Prostate gland (tissue), 2 donors: ENCODE results near the gene OCLN. TPM values are rescaled to one million over a fixed set of nuclear protein-coding genes. Genes with fewer than 3 reads are reported as not detected.
"Not testable (repeated sequence)": the region's sequence is repeated elsewhere in the genome, so short reads cannot be mapped to it uniquely, and the experiment has no call there.

Experiments used
- DNase-seq: peaks from one replicate; pipeline ENCODE4 v3.0.0-alpha.2; 2019; ENCODE audit warnings: low spot score
- H3K27ac ChIP-seq, 2 donors: fragments of 200-600 bp; sonication (generic); 2 replicates each; pipeline ENCODE4 v1.5.1; 2017 to 2019
- H3K27me3 ChIP-seq: fragments of 200-600 bp; sonication (generic); replicated peaks from 2 replicates; pipeline ENCODE4 v1.5.1; 2019; ENCODE audit not compliant: insufficient read depth
- H3K36me3 ChIP-seq, 2 donors: fragments of 200-600 bp; sonication (generic); 1 replicate in 1 of 2; 2 replicates in 1 of 2; pipeline versions ENCODE4 v1.5.1 to v1.8.1; 2017 to 2019
- H3K4me1 ChIP-seq: fragments of 200-600 bp; sonication (generic); replicated peaks from 2 replicates; pipeline ENCODE4 v1.5.1; 2019
- H3K4me3 ChIP-seq, 2 donors: fragments of 200-600 bp; sonication (generic); 2 replicates each; pipeline ENCODE4 v1.5.1; 2017 to 2019
- H3K9me3 ChIP-seq: fragments of 200-600 bp; sonication (generic); 2 replicates; pipeline ENCODE4 v1.5.1; 2017
- CTCF ChIP-seq, 4 experiments: fragments of 200-600 bp in 2 of 4; fragments of 450-650 bp in 2 of 4; sonication (generic) in 2 of 4; IDR thresholded peaks; 1 replicate in 3 of 4; 2 replicates in 1 of 4; pipeline ENCODE4 v1.5.1; 2016 to 2019; ENCODE audit warnings: antibody characterized with exemption in 4 of 4, mild to moderate bottlenecking in 2 of 4, moderate library complexity in 2 of 4
- POLR2A ChIP-seq: fragments of 450-650 bp; IDR thresholded peaks from one replicate; pipeline ENCODE4 v1.6.1; 2016; ENCODE audit warnings: antibody characterized with exemption, mild to moderate bottlenecking
- POLR2AphosphoS5 ChIP-seq: sonication (generic); formaldehyde crosslinking; IDR thresholded peaks from one replicate; pipeline ENCODE4 v1.6.1; 2017; ENCODE audit warnings: antibody characterized with exemption
- WGBS: methylation state at CpG from one replicate; pipeline ENCODE4 v1.1.5; 2018; 5-methylcytosine and 5-hydroxymethylcytosine counted together
- intact Hi-C: fragments of 100-400 bp; cut with DNase I; formaldehyde crosslinking; loops from one replicate; pipeline ENCODE4 v1.14.2; 2022
- total RNA-seq, 2 donors: library from RNA; depleted of rRNA; stranded (reverse); fragments of >200 nt; gene quantifications; one replicate each; pipeline ENCODE4 v1.1.0, GENCODE V29; 2016

The OCLN gene
- total RNA-seq = 10 to 100 TPM; 20.2 to 26.8 TPM

GRCh38 chr5:69492391-69492922, at the start of gene OCLN:
Gene OCLN, plus strand, starts transcription at chr5:69492790. Its CDS starts 11,455 bp downstream, at chr5:69504245.
- H3K4me1 ChIP-seq = no peaks in the 10 kb centered on the region
- peak within 1 kb of the TSS; percentile 86 for H3K27ac ChIP-seq

GRCh38 chr5:69444127-69444754, 48.3 kb upstream of the OCLN start:
- H3K36me3 ChIP-seq = no peaks in the 10 kb centered on the region
- no peak for DNase-seq
- intact Hi-C loops = no loop called here
- no peak overlapping the region for H3K4me3 ChIP-seq
- no peaks in the 10 kb centered on the region for H3K27me3 ChIP-seq
- no peaks in the 10 kb centered on the region for H3K9me3 ChIP-seq
- TF ChIP-seq CTCF (IDR thresholded peaks at IDR 0.05) (no peak), POLR2AphosphoS5 (no peak), POLR2A (no peak)
- H3K27ac ChIP-seq = no peak overlapping the region
- WGBS = 93% methylated on average over 7 of the region's 7 CpGs
- H3K4me1 ChIP-seq = no peaks in the 10 kb centered on the region

More at GRCh38 chr5:69492391-69492922, at the start of gene OCLN:
- peak; percentile 90 for TF ChIP-seq POLR2A
- peak in 2 of 4 experiments; percentile 28 to 32 for TF ChIP-seq CTCF (IDR thresholded peaks at IDR 0.05)
- peak; percentile 70 for TF ChIP-seq POLR2AphosphoS5
- Histone ChIP-seq H3K9me3 (no peaks in the 10 kb centered on the region), H3K36me3 (no peaks in the 10 kb centered on the region), H3K4me3 (peak within 1 kb of the TSS; percentile 59 to 85), H3K27me3 (no peaks in the 10 kb centered on the region)
- peak; percentile 77 for DNase-seq
- WGBS = under 1% methylated on average over 26 of the region's 56 CpGs
- intact Hi-C loops = loop anchor here (10.0 kb wide), 1 partner anchor 78 kb away; the partner anchor contains the start of gene MARVELD2

- intact Hi-C loops = no loop called here
These were observed 43.1 kb upstream of the OCLN start for GRCh38 chr5:69449511-69449910.

GRCh38 chr5:69450116-69450515, 42.5 kb upstream of the OCLN start:
- Histone ChIP-seq H3K9me3 (no peaks in the 10 kb centered on the region), H3K4me3 (no peak overlapping the region), H3K4me1 (no peaks in the 10 kb centered on the region), H3K36me3 (no peaks in the 10 kb centered on the region), H3K27me3 (no peaks in the 10 kb centered on the region), H3K27ac (no peak overlapping the region)
- intact Hi-C loops = no loop called here
- 100% methylated on average over 1 of the region's 1 CpG for WGBS
- TF ChIP-seq POLR2A = no peak
- TF ChIP-seq POLR2AphosphoS5 = no peak
- TF ChIP-seq CTCF (IDR thresholded peaks at IDR 0.05) = no peak
- DNase-seq = no peak

More at GRCh38 chr5:69449511-69449910, 43.1 kb upstream of the OCLN start:
- H3K27ac ChIP-seq = no peak overlapping the region
- DNase-seq = no peak
- 89% methylated on average over 8 of the region's 8 CpGs for WGBS
- no peak for TF ChIP-seq POLR2AphosphoS5
- no peak for TF ChIP-seq CTCF (IDR thresholded peaks at IDR 0.05)
- no peak for TF ChIP-seq POLR2A
- H3K27me3 ChIP-seq = no peaks in the 10 kb centered on the region
- no peaks in the 10 kb centered on the region for H3K4me1 ChIP-seq
- no peaks in the 10 kb centered on the region for H3K9me3 ChIP-seq
- no peaks in the 10 kb centered on the region for H3K36me3 ChIP-seq
- H3K4me3 ChIP-seq = no peak overlapping the region

GRCh38 chr5:69450527-69450926, 42.1 kb upstream of the OCLN start:
- H3K36me3 ChIP-seq, H3K4me1 ChIP-seq, intact Hi-C loops, DNase-seq, H3K4me3 ChIP-seq, H3K27ac ChIP-seq, H3K27me3 ChIP-seq, H3K9me3 ChIP-seq: not testable (repeated sequence)
- 92% methylated on average over 8 of the region's 8 CpGs for WGBS
